GM12873 (cell line): ENCODE data around the gene KPNA2.

ENCODE experiments used
- TF ChIP-seq, protein P1 (sequence below): IDR thresholded peaks from 2 replicates; pipeline ENCODE4 v1.5.1; 2012; ENCODE audit warnings: low read depth, mild to moderate bottlenecking, moderate library complexity, low read length, control low read depth; ENCODE audit not compliant: insufficient read depth; ENCODE audit errors: missing control alignments

KPNA2 gene

DNA sequence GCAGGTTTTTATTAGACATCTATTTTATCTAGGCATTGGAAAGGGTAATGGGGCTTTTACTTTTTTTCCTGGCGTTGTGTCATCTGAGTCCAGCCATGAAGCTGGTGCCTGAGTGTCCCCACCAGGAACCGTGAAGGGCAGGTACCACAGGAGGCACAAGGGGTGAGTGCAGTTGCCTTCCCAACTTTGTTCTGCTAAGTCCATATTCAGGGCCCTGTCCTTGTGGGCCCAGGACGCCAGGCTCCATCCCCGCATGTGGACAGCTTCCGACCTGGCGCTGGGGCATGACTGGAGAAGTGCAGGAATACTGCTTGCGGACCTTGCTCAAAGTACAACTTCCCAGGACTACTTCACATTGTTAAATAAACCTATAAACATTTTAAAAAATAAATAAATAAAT lies 60.6 kb downstream of the KPNA2 start:
- TF ChIP-seq, protein P1, sequence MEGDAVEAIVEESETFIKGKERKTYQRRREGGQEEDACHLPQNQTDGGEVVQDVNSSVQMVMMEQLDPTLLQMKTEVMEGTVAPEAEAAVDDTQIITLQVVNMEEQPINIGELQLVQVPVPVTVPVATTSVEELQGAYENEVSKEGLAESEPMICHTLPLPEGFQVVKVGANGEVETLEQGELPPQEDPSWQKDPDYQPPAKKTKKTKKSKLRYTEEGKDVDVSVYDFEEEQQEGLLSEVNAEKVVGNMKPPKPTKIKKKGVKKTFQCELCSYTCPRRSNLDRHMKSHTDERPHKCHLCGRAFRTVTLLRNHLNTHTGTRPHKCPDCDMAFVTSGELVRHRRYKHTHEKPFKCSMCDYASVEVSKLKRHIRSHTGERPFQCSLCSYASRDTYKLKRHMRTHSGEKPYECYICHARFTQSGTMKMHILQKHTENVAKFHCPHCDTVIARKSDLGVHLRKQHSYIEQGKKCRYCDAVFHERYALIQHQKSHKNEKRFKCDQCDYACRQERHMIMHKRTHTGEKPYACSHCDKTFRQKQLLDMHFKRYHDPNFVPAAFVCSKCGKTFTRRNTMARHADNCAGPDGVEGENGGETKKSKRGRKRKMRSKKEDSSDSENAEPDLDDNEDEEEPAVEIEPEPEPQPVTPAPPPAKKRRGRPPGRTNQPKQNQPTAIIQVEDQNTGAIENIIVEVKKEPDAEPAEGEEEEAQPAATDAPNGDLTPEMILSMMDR: no peak
